Panc1 (cell line): ENCODE results near the gene FSTL4. TPM values are rescaled to one million over a fixed set of nuclear protein-coding genes. Genes with fewer than 3 reads are reported as not detected.

Source experiments
- ATAC-seq: fragments of 200-7000 bp; cut with Tn5 transposase; 2 replicates; pipeline ENCODE4 v1.9.1; 2020; ENCODE audit warnings: mild to moderate bottlenecking, moderate library complexity
- BruUV-seq: library from RNA; stranded (reverse); fragments of 400-500 nt; replicated peaks from 2 replicates; lab custom pipeline; 2021; lab: Mats Ljungman, UMichigan
- CTCF ChIA-PET: fragments of 300-600 bp; sonication (Branson Sonifier 250); formaldehyde crosslinking; loops from one replicate; lab custom pipeline; 2022; ENCODE audit warnings: antibody characterized with exemption; lab: Charles Lee
- POLR2A ChIA-PET: fragments of 300-600 bp; sonication (Branson Sonifier 250); formaldehyde crosslinking; loops from one replicate; lab custom pipeline; 2022; ENCODE audit warnings: antibody characterized with exemption; lab: Charles Lee
- DNase-seq: peaks from one replicate; pipeline ENCODE4 v3.0.0-alpha.2; 2010; ENCODE audit warnings: low read depth, low spot score
- H3K27ac ChIP-seq: 2 replicates; pipeline ENCODE4 v1.5.1; 2011; ENCODE audit warnings: mild to moderate bottlenecking, low read length, inconsistent platforms
- H3K27me3 ChIP-seq: fragments of 200-500 bp; sonication (Bioruptor generic); 2 replicates; pipeline ENCODE4 v1.6.0; 2014; ENCODE audit warnings: low read length, inconsistent platforms; ENCODE audit not compliant: control insufficient read depth, insufficient read depth
- H3K36me3 ChIP-seq: fragments of 200-500 bp; sonication (Bioruptor generic); 2 replicates; pipeline ENCODE4 v1.5.1; 2014; ENCODE audit warnings: inconsistent platforms, mild to moderate bottlenecking, low read length, moderate library complexity; ENCODE audit not compliant: control insufficient read depth, insufficient read depth
- H3K4me1 ChIP-seq: 2 replicates; pipeline ENCODE4 v1.5.1; 2011; ENCODE audit warnings: inconsistent platforms, mild to moderate bottlenecking, low read length, moderate library complexity; ENCODE audit not compliant: control insufficient read depth, insufficient read depth
- H3K4me3 ChIP-seq, 2 experiments: 2 replicates each; pipeline ENCODE4 v1.5.1; 2011 to 2012; ENCODE audit warnings: low read depth in 2 of 2, low read length in 2 of 2, mild to moderate bottlenecking in 2 of 2, inconsistent platforms in 1 of 2, moderate library complexity in 1 of 2
- H3K9me3 ChIP-seq: fragments of 200-500 bp; sonication (Bioruptor generic); 2 replicates; pipeline ENCODE4 v1.5.1; 2014; ENCODE audit warnings: low read depth, mild to moderate bottlenecking, inconsistent platforms, low read length, moderate library complexity; ENCODE audit not compliant: control insufficient read depth, insufficient read depth
- CTCF ChIP-seq: fragments of 450-650 bp; IDR thresholded peaks from 2 replicates; pipeline ENCODE4 v1.5.1; 2017; ENCODE audit warnings: mild to moderate bottlenecking
- POLR2AphosphoS5 ChIP-seq: IDR thresholded peaks from 2 replicates; pipeline ENCODE4 v1.6.1; 2012; ENCODE audit warnings: mild to moderate bottlenecking, low read depth, low read length, moderate library complexity
- SIN3A ChIP-seq: IDR thresholded peaks from 2 replicates; pipeline ENCODE4 v1.6.1; 2012; ENCODE audit warnings: low read depth, mild to moderate bottlenecking, low read length, moderate library complexity, borderline replicate concordance; ENCODE audit not compliant: insufficient read depth
- TCF7L2 ChIP-seq: IDR thresholded peaks from 2 replicates; pipeline ENCODE4 v1.6.1; 2011; ENCODE audit warnings: mild to moderate bottlenecking, low read depth, low read length, inconsistent platforms
- in situ Hi-C: cut with HindIII; loops from 2 replicates; pipeline ENCODE4 v1.10.0; 2016; ENCODE audit warnings: low sequenced_read_pairs, low pct_unique_long_range_greater_than_20kb
- intact Hi-C: fragments of 100-400 bp; cut with micrococcal nuclease; formaldehyde crosslinking; loops from one replicate; pipeline ENCODE4 v1.10.0; 2022; ENCODE audit not compliant: unreplicated experiment
- total RNA-seq: library from RNA; stranded (reverse); gene quantifications from one replicate; pipeline ENCODE4 v1.2.1, GENCODE V29; 2021; ENCODE audit not compliant: unreplicated experiment
- TF ChIP-seq, protein P1 (sequence below), 2 experiments: IDR thresholded peaks; 2 replicates each; pipeline ENCODE4 v1.6.1; 2011 to 2012; ENCODE audit warnings: low read depth in 2 of 2, control low read depth in 1 of 2, low read length in 1 of 2, mild to moderate bottlenecking in 1 of 2, moderate library complexity in 1 of 2; ENCODE audit not compliant: insufficient read depth in 1 of 2

Gene FSTL4
- total RNA-seq, 1 experiment from 2014 or later, result 0.18 TPM

DNA sequence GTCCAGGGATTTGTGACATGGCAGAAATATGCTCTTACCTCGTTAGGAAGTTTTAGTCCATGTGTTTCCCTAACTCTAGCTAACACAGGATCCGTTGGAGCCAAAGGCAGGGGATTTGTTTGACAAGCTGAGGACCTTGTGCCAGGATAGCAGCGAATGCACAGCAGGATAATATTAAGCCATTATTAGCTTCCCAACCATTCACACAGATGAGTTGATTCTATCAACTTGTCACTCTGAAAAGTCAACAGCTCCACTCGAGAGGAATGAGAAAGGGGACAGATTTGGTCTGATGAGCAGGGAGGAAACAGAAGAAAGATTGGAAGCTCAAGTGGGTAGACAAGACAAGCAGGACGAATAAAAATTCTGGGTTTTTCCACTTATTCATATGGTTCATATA lies 106.2 kb downstream of the FSTL4 start:
- Histone ChIP-seq H3K36me3 (no peaks in the 10 kb centered on the region), H3K4me1 (no peaks in the 10 kb centered on the region), H3K9me3 (no peaks in the 10 kb centered on the region), H3K4me3 (no peak overlapping the region), H3K27me3 (peaks cover 3% of the 10 kb centered on the region; the same call in 1 of the 2 replicates), H3K27ac (no peak overlapping the region)
- in situ Hi-C loops, result no loop called here
- BruUV-seq, result no TSS peak
- ATAC-seq (no peak), DNase-seq (no peak)
- ChIA-PET CTCF (no interaction called here), POLR2A (no interaction called here)
- TF ChIP-seq, protein P1, sequence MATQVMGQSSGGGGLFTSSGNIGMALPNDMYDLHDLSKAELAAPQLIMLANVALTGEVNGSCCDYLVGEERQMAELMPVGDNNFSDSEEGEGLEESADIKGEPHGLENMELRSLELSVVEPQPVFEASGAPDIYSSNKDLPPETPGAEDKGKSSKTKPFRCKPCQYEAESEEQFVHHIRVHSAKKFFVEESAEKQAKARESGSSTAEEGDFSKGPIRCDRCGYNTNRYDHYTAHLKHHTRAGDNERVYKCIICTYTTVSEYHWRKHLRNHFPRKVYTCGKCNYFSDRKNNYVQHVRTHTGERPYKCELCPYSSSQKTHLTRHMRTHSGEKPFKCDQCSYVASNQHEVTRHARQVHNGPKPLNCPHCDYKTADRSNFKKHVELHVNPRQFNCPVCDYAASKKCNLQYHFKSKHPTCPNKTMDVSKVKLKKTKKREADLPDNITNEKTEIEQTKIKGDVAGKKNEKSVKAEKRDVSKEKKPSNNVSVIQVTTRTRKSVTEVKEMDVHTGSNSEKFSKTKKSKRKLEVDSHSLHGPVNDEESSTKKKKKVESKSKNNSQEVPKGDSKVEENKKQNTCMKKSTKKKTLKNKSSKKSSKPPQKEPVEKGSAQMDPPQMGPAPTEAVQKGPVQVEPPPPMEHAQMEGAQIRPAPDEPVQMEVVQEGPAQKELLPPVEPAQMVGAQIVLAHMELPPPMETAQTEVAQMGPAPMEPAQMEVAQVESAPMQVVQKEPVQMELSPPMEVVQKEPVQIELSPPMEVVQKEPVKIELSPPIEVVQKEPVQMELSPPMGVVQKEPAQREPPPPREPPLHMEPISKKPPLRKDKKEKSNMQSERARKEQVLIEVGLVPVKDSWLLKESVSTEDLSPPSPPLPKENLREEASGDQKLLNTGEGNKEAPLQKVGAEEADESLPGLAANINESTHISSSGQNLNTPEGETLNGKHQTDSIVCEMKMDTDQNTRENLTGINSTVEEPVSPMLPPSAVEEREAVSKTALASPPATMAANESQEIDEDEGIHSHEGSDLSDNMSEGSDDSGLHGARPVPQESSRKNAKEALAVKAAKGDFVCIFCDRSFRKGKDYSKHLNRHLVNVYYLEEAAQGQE (IDR thresholded peaks at IDR 0.05; ENCODE audit: insufficient read depth in 1 of 2, low read depth in 2 of 2, low read length in 1 of 2), result no peak
- TF ChIP-seq CTCF (no peak), POLR2AphosphoS5 (no peak), SIN3A (no peak), TCF7L2 (no peak)
- intact Hi-C loops, result no loop called here

GRCh38 chr5:133503511-133503910 lies 108.8 kb downstream of the FSTL4 start:
- CTCF ChIA-PET, result no interaction called here
- TF ChIP-seq, protein P1 (IDR thresholded peaks at IDR 0.05; ENCODE audit: insufficient read depth in 1 of 2, low read depth in 2 of 2, low read length in 1 of 2), result no peak
- no peak for TF ChIP-seq SIN3A
- no peak for TF ChIP-seq CTCF
- no peak for TF ChIP-seq TCF7L2
- TF ChIP-seq POLR2AphosphoS5, result no peak
- Histone ChIP-seq H3K4me3 (no peak overlapping the region), H3K27me3 (peaks cover 5% of the 10 kb centered on the region; the same call in 1 of the 2 replicates), H3K9me3 (no peaks in the 10 kb centered on the region), H3K36me3 (no peaks in the 10 kb centered on the region), H3K4me1 (no peaks in the 10 kb centered on the region), H3K27ac (no peak overlapping the region)
- in situ Hi-C loops, result no loop called here
- intact Hi-C loops, result no loop called here
- ATAC-seq (no peak), DNase-seq (no peak)
- no TSS peak for BruUV-seq
- POLR2A ChIA-PET, result no interaction called here
